GM13976 (cell line): Measurements from ENCODE around the gene NUCB1.
"Not testable (repeated sequence)": the region's sequence is repeated elsewhere in the genome, so short reads cannot be mapped to it uniquely, and the experiment has no call there.

Experiments
- DNase-seq: peaks from one replicate; pipeline ENCODE4 v3.0.0; 2012; ENCODE audit warnings: low spot score
- in situ Hi-C: fragments of 300-500 bp; cut with MboI; formaldehyde crosslinking; loops from one replicate; pipeline ENCODE4 v1.12.0; 2022; ENCODE audit warnings: low sequenced_read_pairs, mixed read lengths, inconsistent platforms; ENCODE audit not compliant: unreplicated experiment
- TF ChIP-seq, protein P1 (sequence below): IDR thresholded peaks from 2 replicates; pipeline ENCODE4 v1.5.1; 2012; ENCODE audit warnings: borderline replicate concordance, mild to moderate bottlenecking; ENCODE audit not compliant: insufficient read depth; ENCODE audit errors: extremely low read depth, missing control alignments, control extremely low read depth

Gene NUCB1

DNA sequence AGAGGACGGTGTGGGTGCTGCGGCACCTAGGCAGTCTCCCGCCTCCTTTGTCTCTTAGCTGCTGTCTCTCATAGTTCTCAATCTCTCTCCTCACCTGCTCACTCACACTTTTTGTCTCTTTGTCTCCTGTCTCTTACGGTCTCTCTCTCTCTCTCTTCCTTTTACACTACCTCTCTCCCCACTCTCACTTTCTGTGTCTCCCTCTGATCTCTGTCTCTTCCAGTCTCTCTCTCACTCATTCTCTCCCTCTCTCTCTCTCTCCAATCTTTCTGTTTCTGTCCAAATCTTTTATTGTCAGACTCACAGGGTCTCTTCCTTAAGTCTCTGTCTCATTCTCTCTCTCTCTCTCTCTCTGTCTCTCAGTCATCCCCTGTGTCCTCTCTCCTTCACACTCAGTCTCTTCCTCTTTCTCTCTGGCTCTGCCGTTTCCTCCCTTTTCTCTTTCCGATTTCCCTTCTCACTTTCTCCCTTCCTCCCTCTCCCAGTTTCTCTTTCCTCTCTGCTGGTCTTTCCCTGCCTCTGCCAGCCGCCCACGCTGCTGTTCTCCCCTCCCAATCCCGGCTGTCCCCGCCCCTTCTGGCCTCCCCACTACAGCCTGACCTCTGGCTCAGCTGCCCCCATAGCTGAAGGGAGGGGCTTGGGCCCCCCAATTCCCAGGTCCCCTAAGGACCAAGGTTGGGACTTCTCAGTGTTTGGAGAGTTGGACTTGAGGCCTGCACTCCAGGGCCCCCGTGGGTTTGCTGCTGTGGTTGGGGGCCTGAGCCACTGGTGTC is 31.8 kb upstream of the NUCB1 start, which contains the start of gene PLEKHA4:
PLEKHA4 (minus strand) TSS at position 504 of the 773 bp plus-strand sequence. CDS start 997 bp downstream, outside the sequence.
- TF ChIP-seq, protein P1, sequence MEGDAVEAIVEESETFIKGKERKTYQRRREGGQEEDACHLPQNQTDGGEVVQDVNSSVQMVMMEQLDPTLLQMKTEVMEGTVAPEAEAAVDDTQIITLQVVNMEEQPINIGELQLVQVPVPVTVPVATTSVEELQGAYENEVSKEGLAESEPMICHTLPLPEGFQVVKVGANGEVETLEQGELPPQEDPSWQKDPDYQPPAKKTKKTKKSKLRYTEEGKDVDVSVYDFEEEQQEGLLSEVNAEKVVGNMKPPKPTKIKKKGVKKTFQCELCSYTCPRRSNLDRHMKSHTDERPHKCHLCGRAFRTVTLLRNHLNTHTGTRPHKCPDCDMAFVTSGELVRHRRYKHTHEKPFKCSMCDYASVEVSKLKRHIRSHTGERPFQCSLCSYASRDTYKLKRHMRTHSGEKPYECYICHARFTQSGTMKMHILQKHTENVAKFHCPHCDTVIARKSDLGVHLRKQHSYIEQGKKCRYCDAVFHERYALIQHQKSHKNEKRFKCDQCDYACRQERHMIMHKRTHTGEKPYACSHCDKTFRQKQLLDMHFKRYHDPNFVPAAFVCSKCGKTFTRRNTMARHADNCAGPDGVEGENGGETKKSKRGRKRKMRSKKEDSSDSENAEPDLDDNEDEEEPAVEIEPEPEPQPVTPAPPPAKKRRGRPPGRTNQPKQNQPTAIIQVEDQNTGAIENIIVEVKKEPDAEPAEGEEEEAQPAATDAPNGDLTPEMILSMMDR, result no peak
- in situ Hi-C loops, result no loop called here
- no peak for DNase-seq

DNA sequence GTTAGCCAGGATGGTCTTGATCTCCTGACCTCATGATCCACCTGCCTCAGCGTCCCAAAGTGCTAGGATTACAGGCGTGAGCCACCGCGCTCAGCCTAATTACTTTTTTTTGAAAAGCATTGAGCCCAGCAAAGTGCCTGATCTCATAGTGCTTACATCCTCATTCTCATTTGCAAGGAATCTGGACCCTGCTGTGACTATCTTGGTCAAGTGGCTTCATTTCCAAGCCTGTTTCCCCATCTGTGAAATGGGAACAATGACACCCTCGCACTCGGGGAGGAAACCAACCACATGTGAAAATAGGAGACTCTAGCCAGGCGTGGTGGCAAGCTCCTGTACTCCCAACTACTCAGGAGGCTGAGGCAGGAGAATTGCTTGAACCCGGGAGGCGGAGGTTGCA is 30.1 kb upstream of the NUCB1 start:
- in situ Hi-C loops, result loop anchor here (5.0 kb wide), 1 partner anchor 102 kb away; no protein-coding TSS in a partner anchor
- TF ChIP-seq, protein P1, result no peak
- DNase-seq, result no peak

GRCh38 chr19:48871471-48872181 is 28.5 kb upstream of the NUCB1 start:
- in situ Hi-C loops, result loop anchor here (5.0 kb wide), 1 partner anchor 101 kb away; no protein-coding TSS in a partner anchor
- not testable (repeated sequence) for DNase-seq

- in situ Hi-C loops, result loop anchor here (5.0 kb wide), 1 partner anchor 100 kb away; no protein-coding TSS in a partner anchor
- DNase-seq, result peak; percentile 98
- TF ChIP-seq, protein P1, result no peak
Observed at GRCh38 chr19:48872182-48872883, 27.8 kb upstream of the NUCB1 start, which contains the start of gene PPP1R15A. Gene PPP1R15A (plus strand): TSS chr19:48872421. CDS start chr19:48873234, 813 bp downstream.

GRCh38 chr19:48872884-48873475 is 27.1 kb upstream of the NUCB1 start:
- TF ChIP-seq, protein P1, result no peak
- in situ Hi-C loops, result loop anchor here (5.0 kb wide), 1 partner anchor 99 kb away; no protein-coding TSS in a partner anchor
- DNase-seq, result peak; percentile 87

GRCh38 chr19:48873476-48874302 is 26.4 kb upstream of the NUCB1 start:
- DNase-seq, result no peak
- in situ Hi-C loops, result loop anchor here (5.0 kb wide), 1 partner anchor 99 kb away; no protein-coding TSS in a partner anchor
- TF ChIP-seq, protein P1, result no peak
